Breast epithelium (tissue), 4 donors: Measurements from ENCODE around the gene CACNA1H. TPM values are rescaled to one million over a fixed set of nuclear protein-coding genes. Genes with fewer than 3 reads are reported as not detected.

Source experiments
- DNase-seq, 2 donors: peaks; one replicate each; pipeline ENCODE4 v3.0.0-alpha.2; 2019; ENCODE audit warnings: low spot score in 2 of 2
- H3K27ac ChIP-seq, 2 donors: fragments of 200-600 bp; sonication (generic) in 1 of 2; one replicate each; pipeline ENCODE4 v1.5.1; 2016 to 2019; ENCODE audit warnings: mild to moderate bottlenecking in 1 of 2
- H3K27me3 ChIP-seq, 2 donors: fragments of 200-600 bp; sonication (generic) in 1 of 2; one replicate each; pipeline versions ENCODE4 v1.5.1 to v1.6.0; 2017 to 2019; ENCODE audit warnings: control low read depth in 1 of 2, mild to moderate bottlenecking in 1 of 2
- H3K36me3 ChIP-seq: fragments of 200-600 bp; one replicate; pipeline ENCODE4 v1.5.1; 2019
- H3K4me1 ChIP-seq, 2 donors: fragments of 200-600 bp; sonication (generic); one replicate each; pipeline ENCODE4 v1.5.1; 2016 to 2019; ENCODE audit warnings: control low read depth in 1 of 2
- H3K4me3 ChIP-seq, 3 donors: fragments of 200-600 bp; sonication (generic); 1 replicate in 2 of 3; 2 replicates in 1 of 3; pipeline ENCODE4 v1.5.1; 2016 to 2019; ENCODE audit warnings: mild to moderate bottlenecking in 3 of 3, moderate library complexity in 2 of 3
- H3K9me3 ChIP-seq, 2 donors: fragments of 200-600 bp; sonication (generic) in 1 of 2; one replicate each; pipeline ENCODE4 v1.5.1; 2016 to 2019; ENCODE audit warnings: control low read depth in 1 of 2
- POLR2A ChIP-seq: fragments of 450-650 bp; IDR thresholded peaks from one replicate; pipeline ENCODE4 v1.6.1; 2016; ENCODE audit warnings: antibody characterized with exemption, mild to moderate bottlenecking, moderate library complexity
- POLR2AphosphoS5 ChIP-seq, 3 donors: sonication (generic); formaldehyde crosslinking; IDR thresholded peaks; one replicate each; pipeline ENCODE4 v1.6.1; 2017; ENCODE audit warnings: antibody characterized with exemption in 3 of 3
- intact Hi-C: fragments of 100-400 bp; cut with DNase I; formaldehyde crosslinking; loops from one replicate; pipeline ENCODE4 v1.15.1; 2023; ENCODE audit warnings: low total_unique reads
- total RNA-seq, 3 donors: library from RNA; depleted of rRNA; stranded (reverse); fragments of >200 nt; gene quantifications; one replicate each; pipeline ENCODE4 v1.1.0, GENCODE V29; 2016
- TF ChIP-seq, protein P1 (sequence below), 3 donors: fragments of 450-650 bp; IDR thresholded peaks; one replicate each; pipeline ENCODE4 v1.5.1; 2016 to 2017; ENCODE audit warnings: antibody characterized with exemption in 3 of 3, mild to moderate bottlenecking in 3 of 3, moderate library complexity in 3 of 3

CACNA1H gene
- total RNA-seq, 3 donors from 2014 or later: 1.6 to 2.5 (median 2.2) TPM

DNA sequence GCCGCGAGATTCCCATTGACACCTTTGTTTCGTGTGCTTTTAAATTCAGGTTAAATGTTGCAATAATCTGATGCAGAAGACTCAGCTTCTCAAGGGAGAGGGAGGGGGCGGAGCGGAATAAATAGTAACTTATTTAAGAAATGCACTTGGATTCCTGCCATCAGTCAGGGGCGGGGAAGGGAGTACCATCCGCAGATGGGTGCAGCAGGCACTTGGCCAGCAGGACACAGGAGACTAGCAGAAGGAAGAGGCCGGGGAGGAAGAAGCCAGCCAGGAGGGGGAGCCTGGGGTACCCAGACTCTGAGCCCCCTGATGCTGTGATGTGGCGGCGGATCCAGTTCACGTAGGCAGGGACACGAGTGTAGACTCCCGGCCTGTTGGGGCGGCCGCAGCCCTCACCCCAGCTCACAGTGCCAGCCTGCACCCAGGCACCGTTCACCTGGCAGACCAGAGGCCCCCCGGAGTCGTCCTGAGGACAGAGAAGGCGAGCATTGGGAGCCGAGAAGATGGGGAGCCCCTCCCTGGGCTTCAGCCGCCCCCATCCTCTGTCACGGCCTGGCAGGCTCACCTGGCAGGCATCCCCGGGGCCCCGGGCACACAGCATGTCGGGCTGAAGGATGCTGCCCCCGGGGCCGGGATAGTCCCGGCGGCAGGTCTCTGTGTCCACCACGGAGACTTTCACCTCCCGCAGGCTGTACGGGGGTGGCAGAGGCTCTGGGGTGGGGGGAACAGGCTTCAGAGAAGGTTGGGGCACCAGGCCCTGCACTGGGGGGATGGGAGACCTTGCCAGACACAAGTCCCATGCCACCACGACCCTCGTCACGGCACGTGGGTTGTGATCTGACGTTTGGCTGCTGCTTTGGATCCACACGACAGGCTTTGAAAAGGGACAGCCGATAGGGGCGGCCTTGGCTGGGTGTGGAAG, 69.0 kb downstream of the CACNA1H start:
- intact Hi-C loops: no loop called here
- TF ChIP-seq POLR2AphosphoS5 (IDR thresholded peaks at IDR 0.05) (no peak), POLR2A (no peak)
- TF ChIP-seq, protein P1, sequence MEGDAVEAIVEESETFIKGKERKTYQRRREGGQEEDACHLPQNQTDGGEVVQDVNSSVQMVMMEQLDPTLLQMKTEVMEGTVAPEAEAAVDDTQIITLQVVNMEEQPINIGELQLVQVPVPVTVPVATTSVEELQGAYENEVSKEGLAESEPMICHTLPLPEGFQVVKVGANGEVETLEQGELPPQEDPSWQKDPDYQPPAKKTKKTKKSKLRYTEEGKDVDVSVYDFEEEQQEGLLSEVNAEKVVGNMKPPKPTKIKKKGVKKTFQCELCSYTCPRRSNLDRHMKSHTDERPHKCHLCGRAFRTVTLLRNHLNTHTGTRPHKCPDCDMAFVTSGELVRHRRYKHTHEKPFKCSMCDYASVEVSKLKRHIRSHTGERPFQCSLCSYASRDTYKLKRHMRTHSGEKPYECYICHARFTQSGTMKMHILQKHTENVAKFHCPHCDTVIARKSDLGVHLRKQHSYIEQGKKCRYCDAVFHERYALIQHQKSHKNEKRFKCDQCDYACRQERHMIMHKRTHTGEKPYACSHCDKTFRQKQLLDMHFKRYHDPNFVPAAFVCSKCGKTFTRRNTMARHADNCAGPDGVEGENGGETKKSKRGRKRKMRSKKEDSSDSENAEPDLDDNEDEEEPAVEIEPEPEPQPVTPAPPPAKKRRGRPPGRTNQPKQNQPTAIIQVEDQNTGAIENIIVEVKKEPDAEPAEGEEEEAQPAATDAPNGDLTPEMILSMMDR (IDR thresholded peaks at IDR 0.05): no peak
- no peaks in the 10 kb centered on the region for H3K4me1 ChIP-seq
- no peak for DNase-seq
- H3K27ac ChIP-seq: no peak overlapping the region
- no peaks in the 10 kb centered on the region for H3K36me3 ChIP-seq
- H3K4me3 ChIP-seq: no peak overlapping the region
- peaks cover 0 to 65% of the 10 kb centered on the region in 2 donors for H3K27me3 ChIP-seq
- H3K9me3 ChIP-seq: no peaks in the 10 kb centered on the region

DNA sequence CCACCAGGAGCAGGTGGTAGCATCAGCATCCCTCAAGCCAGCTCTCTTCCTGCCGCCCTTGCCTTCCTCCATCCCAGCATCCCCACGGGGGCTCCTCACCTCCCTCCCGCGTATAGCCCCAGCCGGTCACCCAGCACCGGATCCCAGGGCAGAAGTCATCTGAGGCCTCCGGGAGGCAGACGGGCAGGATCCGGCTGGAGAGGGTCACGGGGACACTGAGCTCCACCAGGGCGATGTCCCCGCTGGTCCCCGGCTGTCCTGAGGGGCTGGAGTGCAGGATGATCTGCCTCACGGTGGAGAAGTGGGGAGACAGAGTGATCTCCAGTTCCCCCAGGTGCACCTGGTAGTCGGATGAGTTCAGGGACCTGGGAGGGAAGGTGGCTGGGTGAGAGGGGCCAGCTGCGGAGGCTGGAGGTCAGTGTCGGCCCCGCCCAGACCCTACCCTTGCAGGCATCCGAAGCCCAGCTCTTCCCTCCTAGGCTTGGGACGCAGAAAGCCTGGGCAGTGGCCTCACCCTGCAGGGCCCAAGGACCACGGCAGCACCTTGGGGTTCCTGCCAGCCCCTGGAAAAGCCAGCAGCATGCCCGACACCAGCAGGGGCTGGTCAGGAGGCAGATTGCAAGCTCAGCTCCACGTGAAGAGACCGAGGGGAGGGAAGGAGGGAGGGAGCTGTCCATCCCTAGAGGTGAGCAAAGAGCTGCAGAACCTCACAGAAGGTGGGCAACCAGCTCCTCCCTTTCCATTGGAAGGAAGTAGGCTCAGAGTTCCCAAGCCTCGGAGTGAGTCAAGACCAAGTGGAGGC, 69.8 kb downstream of the CACNA1H start:
- peaks cover 0 to 56% of the 10 kb centered on the region in 2 donors for H3K27me3 ChIP-seq
- intact Hi-C loops: no loop called here
- H3K4me1 ChIP-seq: no peaks in the 10 kb centered on the region
- no peaks in the 10 kb centered on the region for H3K36me3 ChIP-seq
- no peak overlapping the region for H3K4me3 ChIP-seq
- H3K27ac ChIP-seq: no peak overlapping the region
- no peak for DNase-seq
- H3K9me3 ChIP-seq: no peaks in the 10 kb centered on the region
- TF ChIP-seq, protein P1 (IDR thresholded peaks at IDR 0.05): no peak
- no peak for TF ChIP-seq POLR2AphosphoS5 (IDR thresholded peaks at IDR 0.05)
- no peak for TF ChIP-seq POLR2A

DNA sequence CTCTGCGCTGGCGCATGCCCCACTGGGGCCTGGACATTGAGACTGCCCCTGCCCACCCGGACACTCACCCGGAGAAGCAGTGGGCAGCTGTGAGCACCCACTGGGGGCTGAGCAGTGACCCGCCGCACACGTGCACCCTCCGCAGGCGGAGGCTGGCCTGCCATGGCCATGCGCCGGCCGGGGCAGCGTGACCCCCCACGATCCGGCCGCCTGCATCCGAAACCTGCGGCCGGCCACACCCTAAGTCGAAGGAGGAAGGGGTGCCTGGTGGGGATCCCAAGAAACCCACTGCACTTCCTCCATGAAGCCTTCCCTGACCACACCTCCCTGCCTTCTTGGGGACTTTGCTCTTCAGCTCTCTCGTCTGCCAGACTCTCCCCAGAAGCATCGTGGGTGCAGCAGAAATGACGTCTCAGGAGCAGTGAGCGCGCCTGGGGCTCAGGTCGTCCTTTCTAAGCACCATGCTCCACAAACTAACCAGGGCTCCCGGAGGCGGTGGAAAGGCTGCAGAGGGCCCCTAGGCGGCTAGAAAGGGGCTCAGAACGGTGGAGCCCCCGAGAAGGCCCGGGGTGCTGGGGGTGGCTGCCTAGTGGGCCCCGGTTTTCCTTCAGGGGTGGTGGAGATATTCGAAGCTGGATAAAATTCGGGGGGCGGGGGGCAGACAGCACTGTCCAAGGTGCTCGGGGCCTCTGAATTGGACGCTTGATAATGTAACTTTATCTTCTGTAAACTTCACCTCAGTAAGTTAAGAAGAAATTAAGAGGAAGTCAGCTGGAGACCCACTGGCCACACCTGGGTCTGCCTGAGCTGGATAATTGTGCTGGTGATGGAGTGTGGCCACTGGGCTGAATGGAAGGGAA, 70.7 kb downstream of the CACNA1H start:
- Histone ChIP-seq H3K4me1 (no peaks in the 10 kb centered on the region), H3K27me3 (peaks cover 0 to 48% of the 10 kb centered on the region in 2 donors), H3K36me3 (no peaks in the 10 kb centered on the region), H3K9me3 (no peaks in the 10 kb centered on the region), H3K27ac (no peak overlapping the region), H3K4me3 (no peak overlapping the region)
- intact Hi-C loops: no loop called here
- DNase-seq: no peak
- no peak for TF ChIP-seq POLR2A
- TF ChIP-seq, protein P1 (IDR thresholded peaks at IDR 0.05): no peak
- no peak for TF ChIP-seq POLR2AphosphoS5 (IDR thresholded peaks at IDR 0.05)

DNA sequence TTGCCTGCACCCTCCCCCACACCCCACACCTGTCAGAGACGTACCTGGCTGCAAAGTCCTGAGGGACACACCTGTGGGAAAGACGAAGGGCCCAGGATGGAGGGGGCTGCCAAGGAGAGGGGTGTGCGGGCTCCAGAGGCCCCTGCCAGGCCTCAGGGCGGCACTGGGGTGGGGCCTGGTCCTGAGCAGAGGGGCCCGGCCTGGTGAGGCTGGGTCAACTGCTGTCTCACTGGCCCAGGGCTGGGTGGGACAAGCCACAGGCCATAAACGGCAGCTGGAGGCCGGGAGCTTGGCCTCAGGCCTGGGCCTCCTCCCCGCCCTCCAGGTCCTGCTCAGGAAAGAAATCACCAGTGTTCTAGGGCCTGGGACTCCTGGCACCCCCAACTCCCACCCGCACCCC, 71.7 kb downstream of the CACNA1H start:
- no peaks in the 10 kb centered on the region for H3K4me1 ChIP-seq
- no peak for DNase-seq
- intact Hi-C loops: no loop called here
- no peaks in the 10 kb centered on the region for H3K9me3 ChIP-seq
- no peak overlapping the region for H3K27ac ChIP-seq
- no peak overlapping the region for H3K4me3 ChIP-seq
- TF ChIP-seq, protein P1 (IDR thresholded peaks at IDR 0.05): no peak
- TF ChIP-seq POLR2A (no peak), POLR2AphosphoS5 (IDR thresholded peaks at IDR 0.05) (no peak)
- H3K36me3 ChIP-seq: no peaks in the 10 kb centered on the region
- peaks cover 0 to 38% of the 10 kb centered on the region in 2 donors for H3K27me3 ChIP-seq
